ENCODE results near the gene GRID1. TPM values are rescaled to one million over a fixed set of nuclear protein-coding genes. Genes with fewer than 3 reads are reported as not detected.

Gene GRID1
- total RNA-seq, 1 experiment from 2014 or later = 5.6 TPM

DNA sequence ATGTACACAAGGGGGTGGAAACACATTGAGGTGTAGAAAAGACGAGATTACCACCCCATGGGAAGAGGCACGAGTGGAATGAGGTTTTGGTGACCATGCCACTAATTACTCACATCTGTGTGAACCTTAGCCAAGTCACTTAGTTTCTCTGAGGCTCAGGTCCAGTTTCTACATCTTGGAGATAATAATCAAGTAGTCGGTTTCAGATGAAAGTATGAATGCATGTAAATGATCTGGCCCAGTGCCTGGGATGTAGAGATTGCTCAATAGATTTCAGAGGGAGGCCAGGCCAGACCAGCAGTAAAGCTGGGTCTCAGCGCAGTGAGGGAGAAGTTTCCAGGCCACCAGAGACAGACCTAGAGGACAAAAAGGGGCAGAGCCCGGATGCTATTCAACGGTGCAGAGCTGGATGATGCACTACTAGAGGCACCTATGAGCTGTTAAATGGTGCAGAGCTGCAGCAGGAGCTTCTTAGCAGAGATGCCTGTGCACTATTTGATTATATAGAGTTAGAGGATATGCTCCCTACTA lies 725.1 kb downstream of the GRID1 start:
- Histone ChIP-seq H3K4me2 (ENCODE audit: low read length) (peak overlapping the region; percentile 68), H3K27ac (ENCODE audit: low read depth, low read length) (peak overlapping the region; percentile 81), H3K9me2 (ENCODE audit: insufficient read depth) (no peaks in the 10 kb centered on the region), H3K9me3 (ENCODE audit: control insufficient read depth in 1 of 2, insufficient read depth in 1 of 2, low read depth in 1 of 2, low read length in 2 of 2) (no peaks in the 10 kb centered on the region), H2AFZ (ENCODE audit: low read depth, low read length, poor library complexity, severe bottlenecking) (no peak overlapping the region), H3K4me1 (ENCODE audit: control insufficient read depth in 1 of 2, insufficient read depth in 2 of 2, low read length in 2 of 2) (peaks cover 44 to 51% of the 10 kb centered on the region in 2 experiments), H4K20me1 (ENCODE audit: insufficient read depth) (no peaks in the 10 kb centered on the region), H3K27me3 (ENCODE audit: insufficient read depth, low read length) (no peaks in the 10 kb centered on the region), H3K79me2 (ENCODE audit: insufficient read depth, low read length) (no peaks in the 10 kb centered on the region), H3K36me3 (ENCODE audit: control insufficient read depth in 1 of 2, insufficient read depth in 2 of 2, low read length in 2 of 2) (no peaks in the 10 kb centered on the region), H3K4me3 (replicated peaks in 1 of 2; ENCODE audit: low read depth in 1 of 2, low read length in 2 of 2) (peak overlapping the region in 1 of 2 experiments; percentile 20; a peak in 1 of 4 replicates), H3K9ac (ENCODE audit: low read length) (peak overlapping the region; percentile 38; the same call in 1 of the 2 replicates)
- no peak for TF ChIP-seq RAD21 (IDR thresholded peaks at IDR 0.05; ENCODE audit: low read depth)
- TF ChIP-seq ATF3 (IDR thresholded peaks at IDR 0.05) = no peak
- peak; percentile 29; the same call in 1 of the 2 replicates for TF ChIP-seq SP1 (IDR thresholded peaks at IDR 0.05; ENCODE audit: low read depth)
- TF ChIP-seq, protein P1, sequence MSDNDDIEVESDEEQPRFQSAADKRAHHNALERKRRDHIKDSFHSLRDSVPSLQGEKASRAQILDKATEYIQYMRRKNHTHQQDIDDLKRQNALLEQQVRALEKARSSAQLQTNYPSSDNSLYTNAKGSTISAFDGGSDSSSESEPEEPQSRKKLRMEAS (IDR thresholded peaks at IDR 0.05) = 0 out of 2 replicates have a peak, but pooled peaks have one; percentile 17
- TF ChIP-seq TCF7L2 (IDR thresholded peaks at IDR 0.05; ENCODE audit: borderline replicate concordance, extremely low read depth, insufficient read depth, insufficient read length) = peak; percentile 93
- TF ChIP-seq ZFX (IDR thresholded peaks at IDR 0.05) = no peak
- peak; percentile 84 for TF ChIP-seq CEBPB (IDR thresholded peaks at IDR 0.05; ENCODE audit: low read depth)
- TF ChIP-seq ELF1 (IDR thresholded peaks at IDR 0.05; ENCODE audit: borderline replicate concordance, low read depth) = no peak
- 0 out of 2 replicates have a peak, but pooled peaks have one; percentile 21 for TF ChIP-seq JUND (IDR thresholded peaks at IDR 0.05)
- no peak for TF ChIP-seq CBX3 (IDR thresholded peaks at IDR 0.05; ENCODE audit: low read depth)
- no TSS peak for BruUV-seq (replicated peaks)
- ATAC-seq = peak; percentile 39
- peak; percentile 3 for DNase-seq (ENCODE audit: low read depth, low spot score)
- ChIA-PET CTCF (no interaction called here), POLR2A (no interaction called here), RAD21 (ENCODE audit: low non-redundant PET in 1 of 2, low total read pairs in 2 of 2, uncharacterized antibody in 2 of 2, unreplicated experiment in 2 of 2) (no interaction called here)
- intact Hi-C loops (cut with micrococcal nuclease) = no loop called here

- CTCF ChIA-PET = no interaction called here
- intact Hi-C loops (cut with micrococcal nuclease) = no loop called here
Measured at GRCh38 chr10:85638797-85639196, 727.8 kb downstream of the GRID1 start.

More at GRCh38 chr10:85638797-85639196, 727.8 kb downstream of the GRID1 start:
- ChIA-PET POLR2A (no interaction called here), RAD21 (ENCODE audit: low non-redundant PET in 1 of 2, low total read pairs in 2 of 2, uncharacterized antibody in 2 of 2, unreplicated experiment in 2 of 2) (no interaction called here)
- ATAC-seq = no peak
- no TSS peak for BruUV-seq (replicated peaks)
- Histone ChIP-seq H3K9me2 (ENCODE audit: insufficient read depth) (no peaks in the 10 kb centered on the region), H3K36me3 (ENCODE audit: control insufficient read depth in 1 of 2, insufficient read depth in 2 of 2, low read length in 2 of 2) (no peaks in the 10 kb centered on the region), H3K9ac (ENCODE audit: low read length) (no peak overlapping the region), H3K4me1 (ENCODE audit: control insufficient read depth in 1 of 2, insufficient read depth in 2 of 2, low read length in 2 of 2) (peaks cover 31 to 34% of the 10 kb centered on the region in 2 experiments), H3K79me2 (ENCODE audit: insufficient read depth, low read length) (no peaks in the 10 kb centered on the region), H3K27me3 (ENCODE audit: insufficient read depth, low read length) (no peaks in the 10 kb centered on the region), H3K9me3 (ENCODE audit: control insufficient read depth in 1 of 2, insufficient read depth in 1 of 2, low read depth in 1 of 2, low read length in 2 of 2) (no peaks in the 10 kb centered on the region), H3K4me3 (replicated peaks in 1 of 2; ENCODE audit: low read depth in 1 of 2, low read length in 2 of 2) (no peak overlapping the region), H3K4me2 (ENCODE audit: low read length) (no peak overlapping the region), H2AFZ (ENCODE audit: low read depth, low read length, poor library complexity, severe bottlenecking) (no peak overlapping the region), H4K20me1 (ENCODE audit: insufficient read depth) (0 out of 2 replicates have a peak, but pooled peaks cover 3% of the 10 kb centered on the region), H3K27ac (ENCODE audit: low read depth, low read length) (no peak overlapping the region)
- TF ChIP-seq POLR2AphosphoS5 (IDR thresholded peaks at IDR 0.05; ENCODE audit: low read depth, low read length) = no peak
- no peak for DNase-seq (ENCODE audit: low read depth, low spot score)

Measured in HCT116 (cell line).